Measurements from ENCODE around the gene RGS21. TPM values are rescaled to one million over a fixed set of nuclear protein-coding genes. Genes with fewer than 3 reads are reported as not detected.

The RGS21 gene
- total RNA-seq = not detected in 2 replicates

GRCh38 chr1:192316942-192317450 is at the start of gene RGS21:
Gene RGS21, plus strand, starts transcription at chr1:192316992. Its CDS starts 26,045 bp downstream, at chr1:192343037.

Other genes with a start within 250 kb of the RGS21 start
- not detected in 2 replicates for gene RGS18, start 158.5 kb upstream of the RGS21 start, total RNA-seq

Measured in placental epithelial cell (primary cell).